B cell (primary cell): Measurements from ENCODE around the gene RGS7. TPM values are rescaled to one million over a fixed set of nuclear protein-coding genes. Genes with fewer than 3 reads are reported as not detected.

ENCODE experiments used
- ATAC-seq: fragments of 200-7000 bp; cut with Tn5 transposase; one replicate; pipeline ENCODE4 v1.10.0; 2021; ENCODE audit warnings: low read depth, mild to moderate bottlenecking, moderate number of reproducible peaks, moderate library complexity
- CTCF ChIA-PET: fragments of 350-600 bp; sonication (Branson Sonifier 250); formaldehyde crosslinking; loops from one replicate; lab custom pipeline; 2021; ENCODE audit warnings: antibody characterized with exemption, inconsistent platforms; lab: Charles Lee
- POLR2A ChIA-PET: fragments of 350-600 bp; sonication (Branson Sonifier 250); formaldehyde crosslinking; loops from one replicate; lab custom pipeline; 2021; ENCODE audit warnings: antibody characterized with exemption; lab: Charles Lee
- DNase-seq: peaks from one replicate; pipeline ENCODE4 v3.0.0; 2013
- H2AFZ ChIP-seq: 2 replicates; pipeline ENCODE4 v1.6.1; 2012; ENCODE audit warnings: mild to moderate bottlenecking, low read depth, low read length; ENCODE audit not compliant: insufficient read depth, poor library complexity, severe bottlenecking
- H3K27ac ChIP-seq, 2 donors: 1 replicate in 1 of 2; 2 replicates in 1 of 2; pipeline ENCODE4 v1.5.1; 2012 to 2013; ENCODE audit warnings: low read length in 2 of 2, mild to moderate bottlenecking in 2 of 2, moderate library complexity in 1 of 2
- H3K27me3 ChIP-seq, 4 experiments: fragments of 200-600 bp in 1 of 4; sonication (generic) in 1 of 4; replicated peaks in 1 of 4; 1 replicate in 2 of 4; 2 replicates in 2 of 4; pipeline versions ENCODE4 v1.6.1 to v1.7.0; 2013 to 2016; ENCODE audit warnings: low read length in 3 of 4, mild to moderate bottlenecking in 2 of 4, mixed read lengths in 1 of 4, moderate library complexity in 1 of 4; ENCODE audit not compliant: insufficient read depth in 4 of 4, control insufficient read depth in 3 of 4; ENCODE audit errors: control extremely low read depth in 1 of 4
- H3K36me3 ChIP-seq, 2 experiments: replicated peaks in 1 of 2; 1 replicate in 1 of 2; 2 replicates in 1 of 2; pipeline versions ENCODE4 v1.6.1 to v1.7.1; 2013; ENCODE audit warnings: low read length in 1 of 2; ENCODE audit not compliant: insufficient read depth in 2 of 2, control insufficient read depth in 1 of 2; ENCODE audit errors: control extremely low read depth in 1 of 2, extremely low read depth in 1 of 2
- H3K4me1 ChIP-seq, 2 donors: fragments of 200-600 bp in 1 of 2; sonication (generic) in 1 of 2; 1 replicate in 1 of 2; 2 replicates in 1 of 2; pipeline versions ENCODE4 v1.5.1 to v1.6.1; 2013 to 2017; ENCODE audit warnings: low read length in 2 of 2; ENCODE audit not compliant: control insufficient read depth in 2 of 2, insufficient read depth in 2 of 2
- H3K4me2 ChIP-seq: replicated peaks from 2 replicates; pipeline ENCODE3; 2012; ENCODE audit warnings: mild to moderate bottlenecking, low read depth, low read length; ENCODE audit not compliant: poor library complexity, severe bottlenecking
- H3K4me3 ChIP-seq, 5 experiments: fragments of 200-600 bp in 1 of 5; sonication (generic) in 1 of 5; 1 replicate in 3 of 5; 2 replicates in 2 of 5; pipeline versions ENCODE4 v1.5.1 to v1.7.0; 2011 to 2016; ENCODE audit warnings: low read length in 4 of 5, mild to moderate bottlenecking in 4 of 5, low read depth in 2 of 5, control low read depth in 1 of 5, moderate library complexity in 1 of 5; ENCODE audit not compliant: insufficient read depth in 1 of 5; ENCODE audit errors: control extremely low read depth in 1 of 5, extremely low read depth in 1 of 5
- H3K79me2 ChIP-seq: fragments of 200-600 bp; sonication (generic); one replicate; pipeline ENCODE4 v1.6.0; 2016; ENCODE audit warnings: low read length; ENCODE audit not compliant: control insufficient read depth, insufficient read depth
- H3K9ac ChIP-seq: fragments of 200-600 bp; sonication (generic); 2 replicates; pipeline ENCODE4 v1.6.1; 2017; ENCODE audit warnings: mild to moderate bottlenecking, low read length, moderate library complexity
- H3K9me3 ChIP-seq, 3 donors: one replicate each; pipeline versions ENCODE4 v1.6.1 to v1.7.1; 2013; ENCODE audit warnings: low read length in 2 of 3; ENCODE audit not compliant: control insufficient read depth in 2 of 3, insufficient read depth in 1 of 3; ENCODE audit errors: control extremely low read depth in 1 of 3
- H4K20me1 ChIP-seq: 2 replicates; pipeline ENCODE4 v1.6.0; 2012; ENCODE audit warnings: mild to moderate bottlenecking, low read length; ENCODE audit not compliant: insufficient read depth, control insufficient read depth, poor library complexity, severe bottlenecking
- H3K27ac Mint-ChIP-seq: one replicate; pipeline ENCODE4 v1.8.0; 2021; ENCODE audit warnings: mixed read lengths
- H3K27me3 Mint-ChIP-seq: one replicate; pipeline ENCODE4 v1.8.0; 2021; ENCODE audit warnings: mixed read lengths
- H3K4me1 Mint-ChIP-seq: one replicate; pipeline ENCODE4 v1.8.0; 2021; ENCODE audit warnings: mixed read lengths
- H3K4me3 Mint-ChIP-seq: one replicate; pipeline ENCODE4 v1.8.0; 2021; ENCODE audit warnings: mixed read lengths
- H3K9me3 Mint-ChIP-seq: one replicate; pipeline ENCODE4 v1.8.0; 2022; ENCODE audit warnings: mixed read lengths; ENCODE audit not compliant: insufficient read depth
- EZH2 ChIP-seq: IDR thresholded peaks from 2 replicates; pipeline ENCODE4 v1.6.1; 2012; ENCODE audit warnings: borderline replicate concordance, low read depth, mild to moderate bottlenecking, moderate library complexity, low read length; ENCODE audit not compliant: insufficient read depth, poor library complexity, severe bottlenecking
- WGBS: methylation state at CpG from one replicate; pipeline ENCODE4 v1.1.5; 2013; ENCODE audit warnings: missing lambda C conversion rate; ENCODE audit not compliant: insufficient coverage; 5-methylcytosine and 5-hydroxymethylcytosine counted together
- intact Hi-C: fragments of 100-400 bp; cut with micrococcal nuclease; formaldehyde crosslinking; loops from one replicate; pipeline ENCODE4 v1.10.0; 2022
- polyA plus RNA-seq: library from polyadenylated mRNA; depleted of rRNA; stranded (reverse); fragments of >200 nt; gene quantifications from 2 replicates; pipeline ENCODE4 v1.2.3, GENCODE V29; 2012
- total RNA-seq, 2 donors: library from RNA; stranded (reverse); fragments of 120-200 nt in 1 of 2; gene quantifications; 1 replicate in 1 of 2; 2 replicates in 1 of 2; pipeline versions ENCODE4 v1.2.3 to v1.2.4, GENCODE V29; 2013 to 2022
- TF ChIP-seq, protein P1 (sequence below): fragments of 200-600 bp; IDR thresholded peaks from one replicate; pipeline ENCODE4 v1.8.0; 2022; ENCODE audit warnings: antibody characterized with exemption, mild to moderate bottlenecking

RGS7 gene
- total and polyA plus RNA-seq, 2 donors (not counting 1 experiment from before 2014, with no cell fraction given): 0.15 to 1.8 TPM

DNA sequence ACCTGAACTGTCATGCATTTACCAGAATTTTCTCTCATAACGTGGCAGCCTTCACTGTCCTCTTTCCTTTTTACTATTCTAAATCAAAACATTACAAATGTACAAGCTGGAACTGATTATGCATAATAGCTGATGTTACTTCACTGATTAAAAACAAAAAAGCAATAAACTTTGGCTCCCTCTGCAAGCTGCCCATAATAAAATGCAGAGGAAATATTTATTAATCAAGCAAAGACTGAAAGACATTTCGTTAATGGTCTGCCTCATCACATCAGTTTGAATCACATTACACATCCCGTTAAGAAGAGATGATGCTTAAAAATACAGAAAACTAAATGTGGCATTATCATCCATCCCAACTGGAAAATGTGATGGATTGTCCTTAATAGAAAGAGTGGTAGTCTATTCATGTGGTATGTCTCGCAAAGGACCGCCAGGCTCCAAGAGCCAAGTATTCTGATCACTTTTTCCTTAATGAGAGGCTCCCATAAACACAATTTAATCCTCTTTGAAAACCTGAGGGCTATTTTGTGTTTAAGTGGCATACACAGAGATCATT lies 225.3 kb downstream of the RGS7 start:
- Histone ChIP-seq H3K27me3 (no peaks in the 10 kb centered on the region), H3K4me2 (no peak overlapping the region), H3K27ac (no peak overlapping the region), H4K20me1 (no peaks in the 10 kb centered on the region), H3K4me1 (no peaks in the 10 kb centered on the region), H3K9me3 (peaks cover 0 to 9% (median 0%) of the 10 kb centered on the region in 3 donors), H3K36me3 (no peaks in the 10 kb centered on the region), H3K9ac (no peak overlapping the region), H3K79me2 (no peaks in the 10 kb centered on the region), H2AFZ (no peak overlapping the region), H3K4me3 (no peak overlapping the region)
- intact Hi-C loops: no loop called here
- H3K27me3 Mint-ChIP-seq: no peaks in the 10 kb centered on the region
- whole genome bisulfite sequencing: no CpG with 5 or more reads among the region's 5 CpGs
- no peaks in the 10 kb centered on the region for H3K9me3 Mint-ChIP-seq
- DNase-seq (no peak), ATAC-seq (no peak)
- TF ChIP-seq, protein P1, sequence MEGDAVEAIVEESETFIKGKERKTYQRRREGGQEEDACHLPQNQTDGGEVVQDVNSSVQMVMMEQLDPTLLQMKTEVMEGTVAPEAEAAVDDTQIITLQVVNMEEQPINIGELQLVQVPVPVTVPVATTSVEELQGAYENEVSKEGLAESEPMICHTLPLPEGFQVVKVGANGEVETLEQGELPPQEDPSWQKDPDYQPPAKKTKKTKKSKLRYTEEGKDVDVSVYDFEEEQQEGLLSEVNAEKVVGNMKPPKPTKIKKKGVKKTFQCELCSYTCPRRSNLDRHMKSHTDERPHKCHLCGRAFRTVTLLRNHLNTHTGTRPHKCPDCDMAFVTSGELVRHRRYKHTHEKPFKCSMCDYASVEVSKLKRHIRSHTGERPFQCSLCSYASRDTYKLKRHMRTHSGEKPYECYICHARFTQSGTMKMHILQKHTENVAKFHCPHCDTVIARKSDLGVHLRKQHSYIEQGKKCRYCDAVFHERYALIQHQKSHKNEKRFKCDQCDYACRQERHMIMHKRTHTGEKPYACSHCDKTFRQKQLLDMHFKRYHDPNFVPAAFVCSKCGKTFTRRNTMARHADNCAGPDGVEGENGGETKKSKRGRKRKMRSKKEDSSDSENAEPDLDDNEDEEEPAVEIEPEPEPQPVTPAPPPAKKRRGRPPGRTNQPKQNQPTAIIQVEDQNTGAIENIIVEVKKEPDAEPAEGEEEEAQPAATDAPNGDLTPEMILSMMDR: no peak
- no peak for TF ChIP-seq EZH2
- H3K4me3 Mint-ChIP-seq: no peak overlapping the region
- no peak overlapping the region for H3K27ac Mint-ChIP-seq
- CTCF ChIA-PET: no interaction called here
- no peaks in the 10 kb centered on the region for H3K4me1 Mint-ChIP-seq
- POLR2A ChIA-PET: no interaction called here

DNA sequence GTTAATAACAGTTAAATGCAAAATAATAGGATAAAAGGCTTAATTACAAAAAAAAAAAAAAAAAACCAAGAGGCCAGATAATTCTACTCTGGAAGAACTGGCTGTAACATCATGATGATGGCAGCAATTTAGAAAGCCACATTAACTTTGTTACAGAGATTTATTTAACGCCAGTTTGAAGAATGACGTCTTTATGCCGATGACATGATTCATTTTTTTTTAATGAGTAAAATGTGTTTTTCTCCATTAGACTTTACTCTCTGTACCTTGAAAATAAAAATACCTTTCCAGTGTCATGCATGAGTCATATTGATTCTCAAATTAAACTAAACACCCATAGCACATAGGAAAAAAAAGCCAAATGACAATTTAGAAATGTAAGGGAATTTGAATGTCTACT lies 226.1 kb downstream of the RGS7 start:
- Histone ChIP-seq H3K27me3 (no peaks in the 10 kb centered on the region), H3K79me2 (no peaks in the 10 kb centered on the region), H3K9ac (no peak overlapping the region), H3K4me1 (no peaks in the 10 kb centered on the region), H2AFZ (no peak overlapping the region), H3K36me3 (no peaks in the 10 kb centered on the region), H4K20me1 (no peaks in the 10 kb centered on the region), H3K4me2 (no peak overlapping the region), H3K4me3 (no peak overlapping the region), H3K27ac (no peak overlapping the region), H3K9me3 (peaks cover 0 to 8% (median 0%) of the 10 kb centered on the region in 3 donors)
- H3K4me3 Mint-ChIP-seq: no peak overlapping the region
- no peak overlapping the region for H3K27ac Mint-ChIP-seq
- intact Hi-C loops: no loop called here
- no peak for DNase-seq
- TF ChIP-seq, protein P1: no peak
- TF ChIP-seq EZH2: no peak
- no CpG with 5 or more reads among the region's 3 CpGs for WGBS
- no peak for ATAC-seq
- H3K9me3 Mint-ChIP-seq: no peaks in the 10 kb centered on the region
- no peaks in the 10 kb centered on the region for H3K4me1 Mint-ChIP-seq
- ChIA-PET POLR2A (no interaction called here), CTCF (no interaction called here)
- H3K27me3 Mint-ChIP-seq: no peaks in the 10 kb centered on the region
